Measurements from ENCODE around the gene ITGB4.
A peak's percentile ranks its signal among the peaks of the same experiment; 100 is the strongest.

The ITGB4 gene

GRCh38 chr17:75725504-75725903 lies 4.2 kb downstream of the ITGB4 start:
- DNase-seq, result no peak
- in situ Hi-C loops (cut with MboI; ENCODE audit: low pct_unique_long_range_greater_than_20kb, low sequenced_read_pairs), result no loop called here

DNA sequence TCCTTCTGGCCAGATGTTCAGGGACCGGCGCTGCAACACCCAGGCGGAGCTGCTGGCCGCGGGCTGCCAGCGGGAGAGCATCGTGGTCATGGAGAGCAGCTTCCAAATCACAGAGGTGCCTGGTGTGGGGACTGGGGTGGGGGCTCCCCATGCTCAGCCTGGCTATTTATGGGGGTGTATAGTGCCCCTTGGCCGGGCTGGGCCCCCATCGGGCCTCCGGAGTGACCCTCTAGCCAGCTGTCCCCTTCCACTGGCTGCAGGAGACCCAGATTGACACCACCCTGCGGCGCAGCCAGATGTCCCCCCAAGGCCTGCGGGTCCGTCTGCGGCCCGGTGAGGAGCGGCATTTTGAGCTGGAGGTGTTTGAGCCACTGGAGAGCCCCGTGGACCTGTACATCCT lies 6.1 kb downstream of the ITGB4 start:
- in situ Hi-C loops (cut with MboI; ENCODE audit: low pct_unique_long_range_greater_than_20kb, low sequenced_read_pairs), result no loop called here
- no peak for DNase-seq

DNA sequence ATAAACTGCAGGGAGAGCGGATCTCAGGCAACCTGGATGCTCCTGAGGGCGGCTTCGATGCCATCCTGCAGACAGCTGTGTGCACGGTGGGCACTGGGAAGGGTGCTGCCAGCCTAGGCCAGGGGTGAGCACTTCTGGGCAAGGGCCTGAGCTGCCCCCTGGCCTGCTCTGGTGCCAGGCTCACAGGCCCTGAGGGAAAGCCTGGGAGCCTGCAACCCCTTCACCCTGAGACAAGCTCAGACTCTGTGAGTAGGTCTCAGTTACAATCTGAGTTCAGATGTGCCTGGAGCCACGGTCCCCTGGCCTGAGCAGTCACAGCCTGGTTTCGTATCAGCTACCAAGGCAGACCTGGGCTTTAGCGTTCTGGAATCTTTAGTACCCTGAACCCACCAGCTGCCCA lies 8.1 kb downstream of the ITGB4 start:
- in situ Hi-C loops (cut with MboI; ENCODE audit: low pct_unique_long_range_greater_than_20kb, low sequenced_read_pairs), result no loop called here
- no peak for DNase-seq

GRCh38 chr17:75730065-75730464 lies 8.8 kb downstream of the ITGB4 start:
- DNase-seq, result no peak
- in situ Hi-C loops (cut with MboI; ENCODE audit: low pct_unique_long_range_greater_than_20kb, low sequenced_read_pairs), result no loop called here

DNA sequence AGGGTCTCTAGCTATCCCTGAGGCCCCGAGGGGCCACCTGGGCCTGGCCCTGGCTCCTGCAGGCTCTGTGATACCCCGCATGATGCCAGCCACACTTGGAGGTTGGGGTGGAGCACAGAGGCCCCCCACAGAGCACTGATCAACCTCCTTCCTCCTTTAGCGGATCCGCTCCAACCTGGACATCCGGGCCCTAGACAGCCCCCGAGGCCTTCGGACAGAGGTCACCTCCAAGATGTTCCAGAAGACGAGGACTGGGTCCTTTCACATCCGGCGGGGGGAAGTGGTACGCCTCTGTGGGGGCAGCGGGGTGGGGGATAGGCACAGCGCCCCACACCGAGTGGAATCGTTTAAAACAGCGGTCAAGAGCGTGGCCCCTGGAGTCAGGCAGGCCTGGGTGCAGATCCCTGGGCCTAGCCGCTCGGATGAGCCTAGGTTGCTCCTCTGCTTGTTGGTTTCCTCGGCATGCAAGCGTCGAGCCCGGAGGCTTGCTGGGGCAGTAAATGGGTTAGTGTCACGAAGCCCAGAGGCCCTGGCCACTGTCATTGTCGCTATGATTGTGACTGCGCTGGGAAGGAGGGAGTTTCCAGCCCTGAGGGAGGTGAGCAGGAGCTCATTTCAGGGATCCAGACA lies 9.9 kb downstream of the ITGB4 start:
- no peak for DNase-seq
- in situ Hi-C loops (cut with MboI; ENCODE audit: low pct_unique_long_range_greater_than_20kb, low sequenced_read_pairs), result no loop called here

DNA sequence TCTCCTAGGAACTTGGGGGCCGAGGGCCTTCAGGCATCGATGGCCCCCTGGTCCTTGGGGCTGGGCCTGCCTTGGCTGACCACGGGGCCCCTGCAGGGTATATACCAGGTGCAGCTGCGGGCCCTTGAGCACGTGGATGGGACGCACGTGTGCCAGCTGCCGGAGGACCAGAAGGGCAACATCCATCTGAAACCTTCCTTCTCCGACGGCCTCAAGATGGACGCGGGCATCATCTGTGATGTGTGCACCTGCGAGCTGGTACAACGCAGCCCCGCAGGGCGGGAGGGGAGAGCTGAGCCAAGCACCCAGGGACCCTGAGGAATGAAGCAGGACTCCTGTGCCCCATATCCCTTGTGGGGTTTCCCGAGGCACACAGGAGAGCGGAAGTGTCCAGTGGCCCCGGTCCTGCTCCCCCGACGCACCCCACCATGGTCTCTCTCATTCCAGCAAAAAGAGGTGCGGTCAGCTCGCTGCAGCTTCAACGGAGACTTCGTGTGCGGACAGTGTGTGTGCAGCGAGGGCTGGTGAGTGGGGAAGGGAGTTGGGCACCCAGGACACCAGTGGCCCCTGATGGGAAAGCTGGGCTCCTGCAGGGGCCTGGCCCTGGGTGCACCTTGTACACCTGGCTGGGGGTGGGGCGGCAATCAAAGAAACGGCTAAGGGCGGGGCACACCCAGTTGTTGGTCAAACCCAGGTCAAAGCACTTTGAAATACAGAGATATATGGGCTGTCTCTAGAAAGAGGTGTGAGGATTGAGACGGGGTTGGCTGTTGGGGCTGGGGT lies 10.6 kb downstream of the ITGB4 start:
- no peak for DNase-seq
- in situ Hi-C loops (cut with MboI; ENCODE audit: low pct_unique_long_range_greater_than_20kb, low sequenced_read_pairs), result no loop called here

- in situ Hi-C loops (cut with MboI; ENCODE audit: low pct_unique_long_range_greater_than_20kb, low sequenced_read_pairs), result no loop called here
- DNase-seq, result no peak
Observed at GRCh38 chr17:75733471-75733870, 12.2 kb downstream of the ITGB4 start.

GRCh38 chr17:75734674-75735294 lies 13.5 kb downstream of the ITGB4 start:
- in situ Hi-C loops (cut with MboI; ENCODE audit: low pct_unique_long_range_greater_than_20kb, low sequenced_read_pairs), result no loop called here

GRCh38 chr17:75736173-75736835 lies 15.0 kb downstream of the ITGB4 start:
- in situ Hi-C loops (cut with MboI; ENCODE audit: low pct_unique_long_range_greater_than_20kb, low sequenced_read_pairs), result no loop called here
- DNase-seq, result no peak

More at GRCh38 chr17:75734674-75735294, 13.5 kb downstream of the ITGB4 start:
- no peak for DNase-seq

- no peak for DNase-seq
- in situ Hi-C loops (cut with MboI; ENCODE audit: low pct_unique_long_range_greater_than_20kb, low sequenced_read_pairs), result no loop called here
Observed at GRCh38 chr17:75737133-75737962, 16.1 kb downstream of the ITGB4 start.

GRCh38 chr17:75738218-75738802 lies 17.1 kb downstream of the ITGB4 start:
- in situ Hi-C loops (cut with MboI; ENCODE audit: low pct_unique_long_range_greater_than_20kb, low sequenced_read_pairs), result no loop called here
- DNase-seq, result peak; percentile 53

DNA sequence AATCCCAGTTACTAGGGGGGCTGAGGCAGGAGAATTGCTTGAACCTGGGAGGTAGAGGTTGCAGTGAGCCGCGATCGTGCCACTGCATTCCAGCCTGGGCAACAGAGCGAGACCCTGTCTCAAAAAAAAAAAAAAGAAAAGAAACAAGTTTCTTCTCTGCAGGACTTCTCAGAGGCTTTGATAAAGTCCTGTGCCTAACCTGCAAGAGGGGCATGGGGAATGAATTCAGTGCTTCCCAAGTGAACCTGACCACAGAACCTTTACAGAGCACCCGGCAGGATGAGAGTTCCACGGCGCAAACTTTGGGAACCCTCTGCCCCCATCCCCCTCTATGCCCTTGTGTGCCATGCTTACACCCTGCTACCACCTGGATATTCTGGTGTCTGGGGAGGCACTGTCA lies 17.9 kb downstream of the ITGB4 start:
- no peak for DNase-seq
- in situ Hi-C loops (cut with MboI; ENCODE audit: low pct_unique_long_range_greater_than_20kb, low sequenced_read_pairs), result no loop called here

GRCh38 chr17:75739801-75740200 lies 18.5 kb downstream of the ITGB4 start:
- in situ Hi-C loops (cut with MboI; ENCODE audit: low pct_unique_long_range_greater_than_20kb, low sequenced_read_pairs), result loop anchor here (10.0 kb wide), 1 partner anchor 115 kb away; no protein-coding TSS in a partner anchor
- DNase-seq, result no peak

DNA sequence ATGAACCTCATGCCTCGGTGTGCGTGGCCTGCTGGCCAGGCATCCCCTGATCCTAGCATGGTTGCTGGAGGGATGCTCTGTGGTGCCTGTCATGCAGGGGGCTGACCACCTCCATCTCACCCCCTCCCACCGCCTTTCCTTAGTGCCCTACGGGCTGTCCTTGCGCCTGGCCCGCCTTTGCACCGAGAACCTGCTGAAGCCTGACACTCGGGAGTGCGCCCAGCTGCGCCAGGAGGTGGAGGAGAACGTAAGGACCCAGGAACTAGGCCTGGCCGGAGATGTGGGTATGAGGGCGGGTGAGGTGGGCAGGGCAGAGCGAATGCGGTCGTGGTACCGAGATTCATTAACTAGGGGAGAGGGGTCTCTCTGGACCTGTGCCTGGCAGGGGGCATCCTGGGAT lies 19.0 kb downstream of the ITGB4 start:
- in situ Hi-C loops (cut with MboI; ENCODE audit: low pct_unique_long_range_greater_than_20kb, low sequenced_read_pairs), result loop anchor here (10.0 kb wide), 1 partner anchor 115 kb away; no protein-coding TSS in a partner anchor
- DNase-seq, result no peak

- in situ Hi-C loops (cut with MboI; ENCODE audit: low pct_unique_long_range_greater_than_20kb, low sequenced_read_pairs), result loop anchor here (10.0 kb wide), 1 partner anchor 116 kb away; no protein-coding TSS in a partner anchor
- DNase-seq, result no peak
Observed at GRCh38 chr17:75740631-75741077, 19.4 kb downstream of the ITGB4 start.

GRCh38 chr17:75742337-75742736 lies 21.1 kb downstream of the ITGB4 start:
- DNase-seq, result no peak
- in situ Hi-C loops (cut with MboI; ENCODE audit: low pct_unique_long_range_greater_than_20kb, low sequenced_read_pairs), result loop anchor here (10.0 kb wide), 1 partner anchor 118 kb away; no protein-coding TSS in a partner anchor

DNA sequence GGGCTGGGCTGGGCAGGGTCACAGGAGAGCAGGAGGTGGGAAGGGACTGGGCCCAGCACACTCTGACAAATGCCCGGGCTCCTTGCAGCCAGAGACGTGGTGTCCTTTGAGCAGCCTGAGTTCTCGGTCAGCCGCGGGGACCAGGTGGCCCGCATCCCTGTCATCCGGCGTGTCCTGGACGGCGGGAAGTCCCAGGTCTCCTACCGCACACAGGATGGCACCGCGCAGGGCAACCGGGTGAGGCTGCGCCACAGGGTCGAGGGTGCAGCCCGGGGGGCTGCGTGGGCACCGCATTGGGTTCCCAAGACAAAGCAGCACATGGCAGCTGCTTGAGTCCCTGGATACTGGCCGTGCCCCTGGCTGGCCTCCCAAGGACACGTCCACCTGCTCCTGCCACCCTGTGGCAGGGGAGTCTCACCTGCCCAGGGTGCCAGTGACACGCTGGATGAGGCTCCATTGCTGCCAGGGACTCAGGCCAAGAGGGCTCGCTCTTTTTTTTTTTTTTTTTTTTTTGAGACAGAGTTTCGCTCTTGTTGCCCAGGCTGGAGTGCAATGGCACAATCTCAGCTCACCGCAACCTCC lies 22.5 kb downstream of the ITGB4 start:
- no peak for DNase-seq
- in situ Hi-C loops (cut with MboI; ENCODE audit: low pct_unique_long_range_greater_than_20kb, low sequenced_read_pairs), result loop anchor here (10.0 kb wide), 1 partner anchor 119 kb away; no protein-coding TSS in a partner anchor

DNA sequence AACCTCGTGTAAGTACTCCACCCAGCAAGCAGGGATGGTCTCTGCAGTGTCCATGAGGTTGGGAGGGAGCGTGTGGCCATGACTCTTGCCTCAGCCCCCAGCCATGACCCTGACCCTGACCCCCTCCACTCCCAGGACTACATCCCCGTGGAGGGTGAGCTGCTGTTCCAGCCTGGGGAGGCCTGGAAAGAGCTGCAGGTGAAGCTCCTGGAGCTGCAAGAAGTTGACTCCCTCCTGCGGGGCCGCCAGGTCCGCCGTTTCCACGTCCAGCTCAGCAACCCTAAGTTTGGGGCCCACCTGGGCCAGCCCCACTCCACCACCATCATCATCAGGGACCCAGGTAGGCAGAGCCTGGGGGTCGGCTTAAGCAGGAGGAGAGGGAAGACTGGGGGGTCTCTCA lies 27.4 kb downstream of the ITGB4 start:
- in situ Hi-C loops (cut with MboI; ENCODE audit: low pct_unique_long_range_greater_than_20kb, low sequenced_read_pairs), result loop anchor here (10.0 kb wide), 1 partner anchor 124 kb away; no protein-coding TSS in a partner anchor
- DNase-seq, result no peak

Data from KBM-7 (cell line).